AG08395 (cell line): Measurements from ENCODE around the gene MUC20.
"Not testable (repeated sequence)": the region's sequence is repeated elsewhere in the genome, so short reads cannot be mapped to it uniquely, and the experiment has no call there.

Source experiments
- DNase-seq: peaks from one replicate; pipeline ENCODE4 v3.0.0; 2012; ENCODE audit warnings: mixed read lengths, low spot score

Gene MUC20

DNA sequence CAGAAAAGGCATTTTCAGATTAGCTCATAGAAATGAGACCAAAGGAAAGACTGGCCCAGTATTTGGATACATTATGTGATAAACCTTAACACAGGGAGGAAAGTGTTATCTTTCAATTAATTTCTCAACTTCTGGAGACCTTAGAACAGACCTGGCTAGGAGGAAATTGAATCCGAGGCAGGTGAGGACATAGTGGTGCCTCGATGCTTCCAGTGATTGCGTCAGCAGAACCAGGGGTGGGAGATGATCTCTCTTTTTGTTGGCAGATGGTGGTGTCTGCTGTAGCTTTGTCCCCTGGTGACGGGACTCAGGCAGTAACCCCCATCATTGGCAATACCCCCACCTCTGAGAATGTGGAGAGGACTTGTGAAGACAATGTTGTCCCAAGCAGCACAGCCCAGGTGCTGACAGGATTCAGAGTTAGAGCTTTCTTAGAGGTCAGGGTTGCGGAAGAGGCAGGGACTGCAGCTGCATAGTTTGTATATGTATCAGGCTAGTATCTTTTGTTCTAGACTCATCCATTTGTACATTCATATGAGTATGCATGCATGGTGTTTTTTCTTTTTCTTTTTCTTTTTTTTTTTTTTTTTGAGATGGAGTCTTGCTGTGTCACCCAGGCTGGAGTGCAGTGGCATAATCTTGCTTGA lies 27.9 kb upstream of the MUC20 start:
- no peak for DNase-seq

DNA sequence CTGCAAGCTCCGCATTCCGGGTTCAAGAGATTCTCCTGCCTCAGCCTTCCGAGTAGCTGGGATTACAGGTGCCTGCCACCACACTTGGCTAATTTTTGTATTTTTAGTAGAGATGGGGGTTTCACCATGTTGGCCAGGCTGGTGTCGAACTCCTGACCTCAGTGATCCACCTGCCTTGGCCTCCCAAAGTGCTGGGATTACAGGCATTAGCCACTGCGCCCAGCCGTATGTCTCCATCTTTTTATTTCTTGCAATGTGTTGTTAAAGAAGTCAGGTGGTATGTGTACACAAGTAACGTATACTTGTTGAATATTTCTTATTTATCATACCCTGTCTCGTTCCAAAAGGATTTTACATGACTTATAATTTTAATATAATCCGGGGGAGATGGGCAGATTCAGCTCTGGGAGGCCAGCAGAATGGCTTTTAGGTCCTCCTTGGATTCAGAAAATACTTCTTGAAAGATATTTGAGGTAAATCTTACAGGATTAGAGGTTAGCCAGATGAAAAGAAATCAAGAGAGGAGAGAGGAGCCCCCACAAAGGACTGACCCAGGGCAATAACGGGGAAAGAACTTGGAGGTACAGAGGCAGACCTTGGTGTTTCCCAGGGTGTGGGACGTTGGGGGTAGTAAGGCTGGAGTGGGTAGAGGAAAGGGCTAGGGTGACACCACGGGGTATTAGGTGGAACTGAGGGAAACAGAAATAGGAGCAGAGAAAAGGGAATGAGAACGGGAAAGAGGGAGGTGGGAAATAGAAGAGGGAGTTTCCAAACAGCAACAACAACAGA lies 27.2 kb upstream of the MUC20 start:
- no peak for DNase-seq

DNA sequence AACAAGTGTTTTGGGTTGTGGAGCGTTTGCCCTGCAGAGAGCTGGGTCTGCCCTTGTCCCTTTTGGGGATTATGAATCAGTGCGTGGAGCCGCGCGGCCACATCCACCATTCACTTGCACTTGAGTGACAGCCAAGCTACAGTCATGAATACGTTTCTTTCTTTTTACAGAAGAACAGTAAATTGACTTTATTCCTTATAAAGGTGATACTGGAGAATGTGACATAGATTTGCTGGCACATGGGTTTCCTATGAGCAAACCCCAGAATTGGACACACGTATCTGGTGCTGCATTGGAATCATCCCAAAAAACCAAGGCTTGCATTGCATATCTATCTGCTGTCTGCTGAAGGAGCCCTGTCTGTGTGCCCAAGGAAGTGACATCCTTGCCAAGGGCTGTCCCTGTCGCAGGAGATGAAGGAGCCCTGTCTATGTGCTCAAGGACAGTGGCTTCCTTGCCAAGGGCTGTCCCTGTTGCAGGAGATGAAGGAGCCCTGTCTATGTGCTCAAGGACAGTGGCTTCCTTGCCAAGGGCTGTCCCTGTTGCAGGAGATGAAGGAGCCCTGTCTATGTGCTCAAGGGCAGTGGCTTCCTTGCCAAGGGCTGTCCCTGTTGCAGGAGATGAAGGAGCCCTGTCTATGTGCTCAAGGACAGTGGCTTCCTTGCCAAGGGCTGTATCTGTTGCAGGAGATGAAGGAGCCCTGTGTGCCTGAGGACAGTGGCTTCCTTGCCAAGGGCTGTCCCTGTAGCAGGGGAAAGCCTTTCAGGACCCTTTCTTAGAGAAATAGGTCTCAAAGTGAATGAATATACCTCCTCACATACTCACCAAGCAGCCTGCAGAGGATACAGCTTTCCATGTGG lies 26.3 kb upstream of the MUC20 start:
- not testable (repeated sequence) for DNase-seq

DNA sequence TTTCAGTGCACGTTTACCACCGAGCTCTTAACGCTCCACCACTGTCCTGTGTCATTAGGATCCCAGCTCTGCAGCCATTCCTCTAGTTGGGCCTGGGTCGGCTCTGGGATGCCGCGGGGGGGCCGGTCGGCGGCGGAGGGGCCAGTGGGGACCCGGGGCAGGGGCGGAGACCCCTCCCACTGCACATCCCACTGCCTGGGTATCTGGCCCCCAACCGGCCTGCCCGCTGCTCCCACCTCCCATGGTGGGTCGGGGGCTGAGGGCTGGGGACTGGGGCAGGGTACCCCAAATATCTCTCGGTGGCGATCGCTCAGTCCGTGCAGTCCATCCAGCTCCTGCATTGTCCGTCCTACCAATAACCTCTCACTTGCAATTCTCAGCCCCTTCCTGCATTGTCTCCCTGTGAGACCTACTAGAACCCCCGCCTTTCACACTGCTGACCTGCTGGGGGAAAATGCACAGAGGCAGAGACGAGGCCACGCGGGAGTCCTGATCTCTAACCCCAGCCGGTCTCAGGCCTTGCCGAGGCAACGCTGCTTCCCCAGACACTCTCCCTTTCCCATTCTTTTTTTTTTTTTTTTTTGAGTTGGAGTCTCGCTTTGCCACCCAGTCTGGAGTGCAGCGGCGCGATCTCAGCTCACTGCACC lies 24.0 kb upstream of the MUC20 start:
- DNase-seq = no peak

DNA sequence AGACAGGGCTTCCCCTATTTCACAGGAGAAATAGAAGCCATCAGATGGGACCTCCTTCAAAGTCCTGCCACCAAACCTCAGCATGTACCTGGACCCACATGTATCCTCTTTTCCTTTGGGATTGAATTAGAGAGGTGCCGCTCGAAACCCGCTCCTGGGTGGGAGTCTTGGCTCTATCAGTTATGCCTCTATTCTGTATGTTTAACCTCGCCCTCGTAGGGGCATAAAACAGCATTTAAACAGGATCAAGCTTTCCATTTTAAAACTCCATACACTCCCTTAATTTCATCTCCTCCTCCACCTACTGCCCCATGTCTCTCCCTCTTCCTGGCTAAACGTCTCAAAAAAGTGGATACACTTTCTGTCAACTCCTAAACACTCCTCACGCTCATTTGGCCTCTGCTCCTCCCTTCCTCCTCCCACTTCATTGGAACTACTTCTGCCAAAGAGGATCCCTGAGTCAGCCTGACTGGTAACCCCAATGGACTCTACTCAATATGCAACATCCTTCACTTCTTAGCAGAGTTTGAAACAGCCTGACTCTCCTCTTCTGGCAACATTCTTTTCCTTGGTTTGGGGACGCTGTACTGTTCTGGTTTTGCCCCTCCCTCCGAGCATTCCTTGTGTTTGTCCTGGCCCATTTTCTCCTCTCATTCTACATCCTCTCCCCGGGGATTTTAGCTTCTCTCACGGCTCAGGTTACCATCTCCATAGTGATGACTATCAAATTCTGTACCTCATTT lies 23.0 kb upstream of the MUC20 start:
- peak; percentile 95 for DNase-seq

DNA sequence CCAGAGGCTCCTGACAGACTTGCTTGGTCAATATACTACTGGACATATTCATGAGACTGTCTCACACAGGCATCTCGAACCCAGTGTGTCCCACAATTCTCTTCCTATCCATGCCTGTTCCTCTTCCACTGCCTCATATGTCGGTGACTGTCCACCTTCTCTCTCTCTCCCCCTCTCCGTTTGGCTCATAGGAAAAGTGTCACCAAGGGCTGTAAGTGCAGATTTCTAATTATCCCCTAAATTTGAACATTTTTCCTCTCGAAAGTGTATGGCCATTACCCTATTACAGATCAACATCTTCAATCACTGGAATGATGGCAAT lies 22.5 kb upstream of the MUC20 start:
- DNase-seq = no peak

DNA sequence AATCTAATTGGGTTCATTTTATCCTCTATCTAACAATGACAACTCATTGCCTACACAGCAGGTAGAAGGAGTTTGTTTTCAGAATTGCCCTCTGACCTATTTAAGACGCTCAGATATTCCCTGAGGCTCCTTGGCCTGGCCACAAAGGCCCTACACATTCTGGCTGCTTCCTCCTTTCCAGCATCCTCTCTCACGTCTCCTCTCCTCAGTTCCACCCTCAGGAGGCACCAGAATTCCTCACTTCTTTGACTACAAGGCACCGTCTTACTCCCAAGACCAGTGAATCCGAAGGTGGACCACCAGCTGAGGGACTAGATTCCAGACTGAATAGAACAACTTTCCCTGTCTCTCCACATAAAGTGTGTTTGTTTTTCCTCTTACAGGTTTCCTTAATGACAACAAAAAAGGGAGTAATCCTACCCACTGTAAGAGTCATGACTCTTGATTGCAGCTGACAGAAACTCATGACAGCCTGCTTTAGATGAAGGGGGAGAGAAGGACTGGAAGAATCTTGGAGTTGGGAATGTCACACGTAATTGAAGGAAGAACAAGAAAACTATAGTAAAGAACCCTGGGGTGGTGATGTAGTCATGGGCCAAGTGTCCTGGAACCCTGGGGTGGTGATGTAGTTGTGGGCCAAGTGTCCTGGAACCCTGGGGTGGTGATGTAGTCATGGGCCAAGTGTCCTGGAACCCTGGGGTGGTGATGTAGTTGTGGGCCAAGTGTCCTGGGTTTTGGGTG lies 22.0 kb upstream of the MUC20 start:
- no peak for DNase-seq

DNA sequence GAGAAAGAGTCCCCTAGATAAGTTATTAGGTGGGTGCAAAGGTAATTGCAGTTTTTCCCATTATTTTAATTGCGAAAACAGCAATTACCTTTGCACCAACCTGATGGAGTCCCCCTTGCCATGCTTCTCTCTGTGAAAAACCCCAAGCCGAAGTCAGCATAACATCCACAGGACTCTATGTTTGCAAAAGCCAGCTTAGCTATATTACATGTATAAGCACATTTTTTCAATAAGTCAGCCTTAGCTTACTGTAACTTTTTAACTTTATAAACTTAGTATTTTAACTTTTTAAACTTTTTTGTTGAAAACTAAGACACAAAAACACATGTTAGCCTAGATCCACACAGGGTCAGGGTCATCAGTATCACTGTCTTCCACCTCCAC lies 21.4 kb upstream of the MUC20 start:
- DNase-seq = no peak

DNA sequence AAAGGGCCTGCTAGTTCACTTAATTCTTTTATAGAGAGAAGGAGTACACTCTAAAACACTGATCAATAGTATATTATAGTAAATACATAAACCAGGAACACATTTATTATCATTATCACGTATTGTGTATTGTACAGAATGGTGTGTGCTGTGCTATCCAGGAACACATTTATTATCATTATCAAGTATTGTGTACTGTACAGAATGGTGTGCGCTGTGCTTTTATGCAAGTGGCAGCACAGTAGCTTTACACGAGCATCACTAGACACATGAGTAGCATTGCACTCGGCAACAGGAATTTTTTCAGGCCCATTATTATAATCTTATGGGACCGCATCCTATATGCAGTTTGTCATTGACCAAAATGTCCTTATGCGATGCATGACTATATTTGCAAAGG lies 20.9 kb upstream of the MUC20 start:
- DNase-seq = no peak

DNA sequence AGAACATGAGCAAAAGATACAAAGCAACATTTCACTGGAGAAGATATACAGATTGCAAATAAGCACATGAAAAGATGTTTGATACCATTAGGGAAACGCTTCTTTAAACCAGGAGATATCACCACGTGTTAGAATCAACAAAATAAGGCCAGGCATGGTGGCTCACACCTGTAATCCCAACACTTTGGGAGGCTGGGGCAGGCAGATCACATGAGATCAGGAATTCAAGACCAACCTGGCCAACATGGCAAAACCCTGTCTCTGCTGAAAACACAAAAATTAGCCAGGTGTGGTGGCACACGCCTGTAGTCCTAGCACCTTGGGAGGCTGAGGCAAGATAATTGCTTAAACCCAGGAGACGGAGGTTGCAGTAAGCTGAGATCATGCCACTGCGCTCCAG lies 20.5 kb upstream of the MUC20 start:
- DNase-seq = no peak

DNA sequence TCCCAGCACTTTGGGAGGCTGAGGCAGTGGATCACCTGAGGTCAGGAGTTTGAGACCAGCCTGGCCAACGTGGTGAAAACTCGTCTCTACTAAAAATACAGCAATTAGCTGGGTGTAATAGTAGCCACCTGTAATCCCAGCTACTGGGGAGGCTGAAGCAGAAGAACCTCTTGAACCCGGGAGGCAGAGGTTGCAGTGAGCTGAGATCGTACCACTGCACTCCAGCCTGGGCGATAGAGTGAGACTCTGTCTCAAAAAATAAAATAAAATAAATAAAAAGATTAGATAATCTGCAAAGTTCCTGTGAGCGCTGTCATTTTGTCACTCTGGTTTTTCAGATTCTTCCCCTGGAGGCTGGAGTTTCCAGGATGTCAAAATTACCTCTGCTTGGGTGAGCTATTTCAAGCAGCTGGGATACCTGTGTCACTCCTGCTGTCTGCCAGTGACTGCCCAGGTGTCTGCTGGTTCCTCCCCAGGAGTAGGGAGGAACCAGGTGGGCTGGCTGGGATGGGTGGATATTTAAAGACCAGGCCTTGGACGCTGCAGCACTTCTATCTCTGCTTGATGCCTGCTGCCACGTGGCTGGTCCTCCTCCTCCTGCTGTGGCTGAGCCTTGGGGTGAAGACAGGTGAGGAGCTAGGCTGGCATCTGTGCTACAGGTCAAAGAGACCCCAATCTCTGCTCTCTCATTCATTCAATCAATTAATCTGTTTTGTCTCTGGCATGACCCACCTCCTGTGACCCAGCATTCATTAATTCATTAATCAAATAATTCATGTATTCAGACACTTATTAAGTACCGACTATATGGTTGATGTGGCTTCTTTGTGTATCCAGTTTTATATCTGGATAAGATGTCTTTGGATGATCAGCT lies 19.5 kb upstream of the MUC20 start:
- DNase-seq = no peak

DNA sequence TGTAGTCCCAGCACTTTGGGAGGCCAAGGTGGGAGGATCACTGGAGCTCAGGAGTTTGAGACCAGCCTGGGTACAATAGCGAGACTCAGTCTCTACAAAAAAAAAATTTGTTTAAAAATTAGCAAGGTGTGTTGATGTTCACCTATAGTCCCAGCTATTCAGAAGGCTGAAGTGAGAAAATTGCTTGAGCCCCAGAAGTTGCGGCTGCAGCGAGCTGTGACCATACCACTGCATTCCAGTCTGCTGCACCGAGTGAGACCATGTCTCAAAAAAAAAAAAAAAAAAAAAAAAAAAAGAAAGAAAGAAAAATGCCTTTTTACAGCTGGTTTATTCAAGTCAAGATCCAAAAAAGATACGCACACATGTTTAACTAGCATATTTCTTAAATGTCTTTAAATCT lies 17.0 kb upstream of the MUC20 start:
- DNase-seq = no peak

DNA sequence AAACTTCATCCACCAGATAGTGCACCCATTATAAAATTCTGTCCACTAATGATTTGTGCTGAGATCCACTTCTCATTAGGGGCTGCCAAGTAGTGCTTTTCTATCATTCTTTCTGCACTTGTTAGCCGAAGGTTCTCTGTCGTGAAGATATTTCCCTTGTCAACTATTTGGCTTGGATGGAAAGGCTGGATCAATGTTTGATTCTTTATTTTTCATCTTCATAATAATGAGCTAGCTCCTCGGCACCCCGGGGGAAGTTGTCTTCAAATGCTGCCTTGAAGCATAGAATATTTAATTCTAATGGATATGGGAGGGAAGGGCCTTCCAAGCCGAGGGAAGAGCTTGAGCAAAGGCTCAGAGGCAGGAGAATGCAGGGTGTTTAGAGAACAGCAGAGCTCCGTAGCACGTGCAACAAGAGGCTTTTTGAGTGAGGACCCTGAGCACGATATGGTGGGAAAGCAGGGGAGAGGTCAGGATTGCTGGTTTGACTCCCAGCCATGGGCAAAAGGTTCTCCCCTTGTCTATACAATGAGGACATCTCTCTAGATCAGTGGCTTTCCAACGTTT lies 16.3 kb upstream of the MUC20 start:
- DNase-seq = no peak

DNA sequence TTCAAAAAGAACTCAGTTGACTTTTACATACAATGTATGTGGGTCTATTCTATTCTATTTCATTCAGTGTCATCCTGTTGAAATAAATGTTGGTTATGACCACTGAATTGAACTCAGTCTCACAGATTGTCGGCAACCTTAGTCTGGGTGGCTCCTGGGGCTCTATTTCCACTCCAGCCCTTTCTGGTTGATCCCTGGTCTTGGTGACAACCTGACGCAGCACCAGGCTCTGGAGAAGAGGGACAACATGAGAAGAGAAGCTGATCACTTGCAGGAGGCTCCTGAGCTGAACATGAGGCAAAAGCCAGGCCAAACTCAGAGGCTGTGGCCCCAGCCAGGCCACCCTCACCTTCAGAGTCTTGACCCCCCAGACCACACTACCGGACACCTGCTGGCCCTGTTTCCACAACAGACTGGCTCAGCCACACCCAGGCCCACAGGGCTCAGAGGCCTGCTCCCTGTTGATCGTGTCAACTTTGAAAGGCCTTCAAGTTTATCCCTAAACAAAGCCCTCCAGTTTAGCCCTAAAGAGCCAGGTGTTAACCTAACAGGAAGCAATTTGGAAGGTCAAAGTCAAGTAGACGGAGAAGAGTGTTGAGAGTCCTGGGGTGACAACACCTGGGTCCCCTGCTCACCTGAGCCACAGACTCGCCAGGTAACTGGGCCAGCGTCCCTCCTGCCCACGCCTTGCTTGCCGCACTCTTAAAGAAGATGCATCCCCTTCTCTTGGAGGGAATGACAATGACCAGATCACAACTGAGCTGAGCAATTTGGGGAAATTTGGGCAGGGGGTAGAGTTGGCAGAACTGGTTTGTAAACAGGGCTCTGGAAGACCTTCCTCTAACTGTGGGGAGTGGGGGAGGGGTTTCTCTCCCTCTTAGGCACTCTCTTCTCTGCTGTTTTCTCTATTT lies 15.4 kb upstream of the MUC20 start:
- no peak for DNase-seq

DNA sequence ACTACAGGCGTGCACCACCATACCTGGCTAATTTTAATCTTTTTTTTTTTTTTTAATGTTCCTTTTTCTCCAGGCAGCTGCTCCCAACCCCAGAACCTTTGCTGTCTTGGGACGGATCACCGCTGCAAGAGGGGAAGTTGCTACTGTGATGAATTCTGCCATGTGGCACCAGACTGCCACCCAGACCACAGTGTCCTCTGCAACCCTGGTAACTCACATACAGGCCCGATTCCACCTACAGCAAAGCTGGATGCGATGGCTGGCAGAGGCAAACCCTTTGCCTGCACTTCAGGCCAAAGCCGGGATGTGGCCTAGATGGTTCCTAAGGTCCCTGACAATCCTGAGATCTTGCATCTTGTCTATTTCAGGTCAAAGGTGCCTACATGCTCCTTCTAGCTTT lies 12.7 kb upstream of the MUC20 start:
- DNase-seq = no peak

DNA sequence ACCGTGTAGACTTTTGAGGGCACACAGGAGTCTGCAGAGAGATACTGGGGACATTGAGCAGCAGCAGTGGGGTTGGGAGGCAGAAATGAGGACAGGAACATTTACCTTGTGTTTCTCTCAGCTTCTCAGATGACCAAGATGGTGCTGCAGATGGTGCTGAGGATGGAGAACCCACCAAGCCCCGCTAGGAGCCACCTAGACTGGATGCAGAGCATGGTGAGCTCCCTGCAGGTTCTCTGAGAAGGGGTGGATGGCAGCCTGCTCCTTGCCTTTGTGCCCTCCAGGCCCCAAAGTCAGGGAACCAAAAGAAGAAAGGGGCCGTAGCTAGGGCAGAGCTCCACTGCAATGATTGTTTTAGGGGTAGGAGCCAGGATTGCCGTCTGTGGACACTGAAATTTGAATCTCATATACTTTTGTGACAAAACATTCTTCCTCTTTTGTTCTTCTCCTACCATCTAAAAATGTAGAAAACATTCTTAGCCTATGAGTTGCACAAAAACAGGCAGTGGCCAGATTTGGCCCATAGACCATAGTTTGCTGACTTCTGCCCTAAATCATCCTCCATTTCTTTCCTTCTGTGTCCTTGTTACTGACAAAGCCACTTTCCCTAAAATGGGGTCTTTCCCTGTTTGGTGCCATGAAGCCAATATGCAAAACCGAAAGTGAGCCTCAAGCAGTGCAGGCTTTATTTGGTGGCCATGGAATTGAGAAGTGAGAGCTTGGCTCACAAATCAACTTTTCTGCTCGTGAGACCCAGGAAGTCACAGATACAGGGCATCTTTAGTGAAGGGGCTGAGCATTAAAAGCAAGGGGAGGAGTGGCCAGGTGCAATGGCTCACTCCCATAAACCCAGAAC lies 11.9 kb upstream of the MUC20 start:
- DNase-seq = peak; percentile 22

DNA sequence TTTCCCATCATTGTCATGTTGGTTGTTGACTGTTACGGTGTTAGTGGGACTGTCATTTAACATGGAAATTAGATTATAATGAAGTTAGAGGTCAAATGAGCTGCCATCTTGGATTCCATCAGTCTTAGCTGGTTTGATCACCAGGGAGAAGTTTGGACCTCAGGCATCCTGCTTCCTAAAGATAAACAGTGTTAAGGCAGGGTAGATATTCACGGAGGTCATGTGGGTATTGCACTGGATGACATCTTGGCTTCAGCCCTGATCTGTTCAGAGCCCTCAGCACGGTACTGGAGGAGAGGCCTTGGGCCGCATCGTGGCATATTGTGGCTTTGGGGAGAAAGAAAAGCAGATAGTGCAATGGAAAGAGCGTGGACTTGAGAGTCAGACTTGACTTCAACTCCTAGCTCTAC lies 11.1 kb upstream of the MUC20 start:
- DNase-seq = no peak
